Esophagus (tissue), 2 donors: Measurements from ENCODE around the gene CCDC167. TPM values are rescaled to one million over a fixed set of nuclear protein-coding genes. Genes with fewer than 3 reads are reported as not detected.

Experiments
- H3K27ac ChIP-seq, 2 donors: one replicate each; pipeline ENCODE4 v1.5.1; 2013; ENCODE audit warnings: low read depth in 2 of 2, mild to moderate bottlenecking in 2 of 2, inconsistent platforms in 1 of 2, low read length in 1 of 2, moderate library complexity in 1 of 2
- H3K27me3 ChIP-seq, 2 donors: one replicate each; pipeline ENCODE4 v1.6.1; 2013; ENCODE audit warnings: low read length in 2 of 2, control low read depth in 1 of 2, mild to moderate bottlenecking in 1 of 2; ENCODE audit not compliant: insufficient read depth in 2 of 2, control insufficient read depth in 1 of 2
- H3K36me3 ChIP-seq, 2 donors: one replicate each; pipeline ENCODE4 v1.6.1; 2013; ENCODE audit warnings: low read length in 1 of 2; ENCODE audit not compliant: control insufficient read depth in 2 of 2, insufficient read depth in 2 of 2
- H3K4me1 ChIP-seq, 2 donors: one replicate each; pipeline ENCODE4 v1.6.1; 2013; ENCODE audit warnings: low read length in 1 of 2; ENCODE audit not compliant: control insufficient read depth in 2 of 2, insufficient read depth in 2 of 2
- H3K4me3 ChIP-seq, 2 donors: one replicate each; pipeline ENCODE4 v1.5.1; 2013; ENCODE audit warnings: low read length in 2 of 2, mild to moderate bottlenecking in 2 of 2, low read depth in 1 of 2, moderate library complexity in 1 of 2
- H3K9me3 ChIP-seq, 2 donors: one replicate each; pipeline ENCODE4 v1.6.1; 2013; ENCODE audit warnings: mild to moderate bottlenecking in 2 of 2, low read depth in 1 of 2, low read length in 1 of 2, moderate library complexity in 1 of 2; ENCODE audit not compliant: control insufficient read depth in 2 of 2, insufficient read depth in 1 of 2
- WGBS, 2 donors: extraction: QIAGEN DNeasy Blood & Tissue Kit; methylation state at CpG; one replicate each; pipeline ENCODE4 v1.1.7; 2013; 5-methylcytosine and 5-hydroxymethylcytosine counted together
- polyA plus RNA-seq, 2 donors: library from polyadenylated mRNA; stranded (reverse); fragments of 200-250 nt; gene quantifications; one replicate each; pipeline ENCODE4 v1.2.3, GENCODE V29; 2013
- donor health status: healthy with polysubstance abuse.
- donor health status: Bipolar disorder and iron deficiency.

The CCDC167 gene
- polyA plus RNA-seq, 2 donors, result 24.1 to 44.6 TPM

- no peak overlapping the region for H3K4me3 ChIP-seq
- peaks cover 0 to 4% of the 10 kb centered on the region in 2 donors for H3K4me1 ChIP-seq
- 90 to 91% methylated on average over 8 of the region's 8 CpGs for WGBS, 2 donors
- H3K9me3 ChIP-seq, result no peaks in the 10 kb centered on the region
- no peaks in the 10 kb centered on the region for H3K27me3 ChIP-seq
- H3K27ac ChIP-seq, result no peak overlapping the region
- H3K36me3 ChIP-seq, result peaks cover 4 to 20% of the 10 kb centered on the region in 2 donors
Observed at GRCh38 chr6:37486121-37486839, 13.4 kb downstream of the CCDC167 start.

DNA sequence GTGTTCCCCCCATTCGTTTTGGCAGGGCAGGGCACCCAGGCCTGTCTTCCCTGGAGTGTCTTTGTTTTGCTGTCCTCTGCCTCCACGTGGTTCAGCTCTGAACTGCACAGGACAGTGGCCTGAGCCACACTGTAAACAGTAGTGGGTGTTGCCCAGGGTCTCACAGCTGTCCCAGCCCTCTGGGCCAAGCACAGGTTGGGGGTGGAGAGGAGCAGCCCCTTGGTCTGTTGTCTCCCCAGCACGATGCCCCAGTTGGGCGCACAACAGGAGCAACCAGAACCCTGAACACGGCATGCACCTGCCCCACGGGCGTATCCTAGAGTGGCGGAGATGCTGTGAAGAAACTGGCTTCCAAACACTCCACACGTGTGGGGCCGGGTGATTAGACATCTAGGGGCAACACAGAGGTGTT, 14.4 kb downstream of the CCDC167 start:
- 79 to 80% methylated on average over 10 of the region's 10 CpGs for WGBS, 2 donors

DNA sequence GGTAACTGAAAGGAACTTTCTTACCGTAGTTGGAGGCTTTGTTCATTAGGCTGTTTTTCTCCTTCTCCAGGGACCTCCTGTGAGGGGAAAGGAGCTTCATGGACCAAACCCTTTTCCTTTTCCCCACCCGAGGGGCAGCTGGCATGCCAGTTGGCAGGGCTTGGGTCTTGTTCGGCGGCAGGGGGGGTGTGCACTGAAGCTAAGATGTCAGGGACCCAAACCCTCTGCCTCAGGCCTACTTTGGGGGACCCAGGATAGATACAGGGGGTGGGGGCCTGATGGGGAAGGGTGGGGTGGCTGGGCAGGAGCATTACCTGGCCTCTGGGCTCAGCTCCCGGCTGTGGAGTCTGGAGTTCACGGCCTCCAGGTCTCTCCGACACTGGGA, 14.9 kb downstream of the CCDC167 start:
- Histone ChIP-seq H3K36me3 (peaks cover 8 to 26% of the 10 kb centered on the region in 2 donors), H3K27me3 (no peaks in the 10 kb centered on the region), H3K27ac (no peak overlapping the region), H3K4me1 (peaks cover 0 to 4% of the 10 kb centered on the region in 2 donors), H3K4me3 (no peak overlapping the region), H3K9me3 (no peaks in the 10 kb centered on the region)
- 89 to 96% methylated on average over 7 of the region's 7 CpGs for WGBS, 2 donors

More for the DNA sequence above, 14.4 kb downstream of the CCDC167 start:
- Histone ChIP-seq H3K9me3 (no peaks in the 10 kb centered on the region), H3K27me3 (no peaks in the 10 kb centered on the region), H3K36me3 (peaks cover 4 to 22% of the 10 kb centered on the region in 2 donors), H3K4me3 (no peak overlapping the region), H3K4me1 (peaks cover 0 to 4% of the 10 kb centered on the region in 2 donors), H3K27ac (no peak overlapping the region)

GRCh38 chr6:37483917-37484785, 15.5 kb downstream of the CCDC167 start:
- H3K4me3 ChIP-seq, result no peak overlapping the region
- H3K4me1 ChIP-seq, result no peaks in the 10 kb centered on the region
- H3K27ac ChIP-seq, result no peak overlapping the region
- peaks cover 8 to 29% of the 10 kb centered on the region in 2 donors for H3K36me3 ChIP-seq
- no peaks in the 10 kb centered on the region for H3K27me3 ChIP-seq
- no peaks in the 10 kb centered on the region for H3K9me3 ChIP-seq
- 36 to 55% methylated on average over 15 to 20 of the region's 20 CpGs for WGBS, 2 donors

DNA sequence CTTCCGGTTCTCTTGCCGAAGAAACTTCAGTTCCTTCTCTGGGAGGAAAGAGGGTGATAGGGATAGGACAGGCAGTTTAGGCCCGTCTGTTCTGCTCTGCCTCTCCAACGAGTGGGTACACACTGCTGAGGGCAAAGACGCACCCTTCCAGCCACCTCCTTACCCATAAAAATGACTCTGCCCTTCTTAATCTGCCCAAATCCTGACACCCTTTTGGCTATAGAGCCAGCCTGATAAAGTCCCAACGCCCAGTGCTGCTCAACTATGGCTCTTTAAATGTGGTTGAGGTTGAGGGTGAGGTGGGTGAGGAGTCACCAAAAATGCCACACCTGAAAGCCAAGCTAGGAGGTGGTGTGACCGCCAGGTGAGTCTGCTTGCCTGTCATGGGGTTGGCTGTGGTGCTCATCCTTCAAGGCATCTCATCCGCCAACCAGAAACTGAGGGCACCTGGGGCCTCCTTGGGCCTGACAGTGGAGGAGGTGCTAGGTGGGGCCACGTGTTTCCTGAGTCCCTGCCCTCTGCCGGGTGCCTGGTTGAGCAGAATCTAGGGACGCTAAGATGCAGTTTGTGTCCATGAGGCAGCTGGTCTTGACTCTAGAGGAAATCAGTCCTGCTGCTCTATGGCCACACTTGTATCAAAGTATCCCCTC, 16.3 kb downstream of the CCDC167 start:
- Histone ChIP-seq H3K27me3 (no peaks in the 10 kb centered on the region), H3K27ac (no peak overlapping the region), H3K4me1 (no peaks in the 10 kb centered on the region), H3K36me3 (peaks cover 9 to 36% of the 10 kb centered on the region in 2 donors), H3K4me3 (no peak overlapping the region), H3K9me3 (no peaks in the 10 kb centered on the region)
- WGBS, 2 donors, result 85% methylated on average over 11 of the region's 11 CpGs

DNA sequence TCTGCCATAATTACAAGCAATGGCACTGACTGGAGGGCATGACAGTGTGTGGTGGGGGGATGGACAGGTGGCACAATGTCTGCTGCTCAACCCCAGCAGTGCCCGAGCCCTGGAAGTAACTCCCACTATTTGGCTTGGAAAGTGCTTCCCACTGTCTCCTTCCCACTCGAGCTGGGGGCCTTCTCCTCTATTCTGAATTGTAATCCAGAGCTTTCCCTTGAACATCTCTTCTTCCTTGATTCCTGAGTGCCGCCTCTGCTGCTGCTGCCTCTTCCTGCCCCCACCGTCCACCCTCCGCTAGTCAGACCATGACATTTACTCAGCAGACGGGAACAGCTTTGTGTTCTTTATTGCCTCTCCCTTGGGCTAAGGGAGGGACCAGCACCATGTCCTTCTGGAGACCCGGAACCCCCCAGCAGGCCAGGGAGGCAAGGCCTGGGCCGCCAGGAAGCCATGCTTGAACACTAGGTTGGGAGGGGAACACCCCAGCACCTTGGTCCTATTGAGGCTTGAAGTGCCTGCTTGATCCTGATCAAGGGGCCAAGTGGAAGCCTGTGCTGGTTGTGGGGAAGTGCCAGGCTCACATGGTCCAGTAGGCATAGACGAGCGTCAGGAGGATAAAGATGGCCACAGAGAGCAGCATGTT, 17.0 kb downstream of the CCDC167 start:
- Histone ChIP-seq H3K27ac (no peak overlapping the region), H3K9me3 (no peaks in the 10 kb centered on the region), H3K27me3 (no peaks in the 10 kb centered on the region), H3K4me3 (no peak overlapping the region), H3K36me3 (peaks cover 13 to 40% of the 10 kb centered on the region in 2 donors), H3K4me1 (no peaks in the 10 kb centered on the region)
- WGBS, 2 donors, result 83 to 85% methylated on average over 10 of the region's 10 CpGs

- no peak overlapping the region for H3K27ac ChIP-seq
- no peak overlapping the region for H3K4me3 ChIP-seq
- H3K27me3 ChIP-seq, result no peaks in the 10 kb centered on the region
- H3K9me3 ChIP-seq, result no peaks in the 10 kb centered on the region
- H3K4me1 ChIP-seq, result no peaks in the 10 kb centered on the region
- H3K36me3 ChIP-seq, result peaks cover 13 to 46% of the 10 kb centered on the region in 2 donors
- WGBS, 2 donors, result 71 to 75% methylated on average over 13 to 15 of the region's 15 CpGs
Observed at GRCh38 chr6:37481711-37482605, 17.7 kb downstream of the CCDC167 start.

DNA sequence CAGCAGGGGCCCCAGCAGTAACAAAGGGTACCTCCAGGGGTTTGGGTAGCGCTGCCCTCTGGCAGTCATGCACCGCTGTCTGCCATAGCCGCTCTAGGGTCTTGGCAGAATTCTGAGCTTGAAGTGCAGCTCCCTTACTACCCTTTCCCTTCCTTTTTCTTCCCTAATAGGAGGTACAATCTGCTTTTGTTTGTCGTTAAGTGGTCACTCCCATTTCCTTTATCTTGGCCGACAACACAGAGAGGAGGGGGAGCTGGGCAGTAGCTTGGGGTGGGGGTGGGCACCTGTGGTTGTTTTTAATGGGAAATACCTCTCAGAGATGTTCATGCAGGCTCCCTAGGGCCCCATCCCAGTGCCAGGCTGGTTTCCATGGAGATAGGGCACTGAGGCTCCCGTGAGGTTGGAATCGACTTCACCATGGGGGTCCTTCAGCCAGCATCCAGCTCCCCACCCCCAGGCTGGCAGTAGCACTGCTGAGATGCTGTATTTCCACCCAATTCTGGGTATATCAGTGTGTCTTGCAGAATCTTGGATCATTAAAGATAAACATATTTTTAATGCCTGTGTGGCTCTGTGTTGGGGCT, 18.6 kb downstream of the CCDC167 start:
- H3K4me3 ChIP-seq, result no peak overlapping the region
- no peaks in the 10 kb centered on the region for H3K9me3 ChIP-seq
- 67 to 73% methylated on average over 7 of the region's 7 CpGs for WGBS, 2 donors
- no peaks in the 10 kb centered on the region for H3K27me3 ChIP-seq
- peaks cover 14 to 51% of the 10 kb centered on the region in 2 donors for H3K36me3 ChIP-seq
- H3K27ac ChIP-seq, result no peak overlapping the region
- H3K4me1 ChIP-seq, result no peaks in the 10 kb centered on the region
